ENCODE data around the gene RAET1L. TPM values are rescaled to one million over a fixed set of nuclear protein-coding genes. Genes with fewer than 3 reads are reported as not detected.

Gene RAET1L, protein sequence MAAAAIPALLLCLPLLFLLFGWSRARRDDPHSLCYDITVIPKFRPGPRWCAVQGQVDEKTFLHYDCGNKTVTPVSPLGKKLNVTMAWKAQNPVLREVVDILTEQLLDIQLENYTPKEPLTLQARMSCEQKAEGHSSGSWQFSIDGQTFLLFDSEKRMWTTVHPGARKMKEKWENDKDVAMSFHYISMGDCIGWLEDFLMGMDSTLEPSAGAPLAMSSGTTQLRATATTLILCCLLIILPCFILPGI
- total RNA-seq, result 2.3 and 9.4 TPM in 2 replicates

GRCh38 chr6:150025201-150025917 lies at the start of gene RAET1L:
Gene RAET1L (minus strand): TSS chr6:150025532. CDS start chr6:150025471, 61 bp downstream.

GRCh38 chr6:150068720-150069648 lies 43.7 kb upstream of the RAET1L start, which contains the start of gene ULBP3:
Gene ULBP3 (minus strand): TSS chr6:150069121. CDS start chr6:150069066, 55 bp downstream.

Other genes starting within 250 kb of the RAET1L start
- gene LRP11, start 161.2 kb downstream of the RAET1L start, total RNA-seq, result 160 and 262 TPM in 2 replicates
- 6.0 and 16.4 TPM in 2 replicates for gene RAET1E, start 127.4 kb downstream of the RAET1L start, total RNA-seq
- 19.5 and 41.3 TPM in 2 replicates for gene RAET1G, start 102.4 kb downstream of the RAET1L start, total RNA-seq
- 3.6 and 11.1 TPM in 2 replicates for gene ULBP2, start 83.5 kb downstream of the RAET1L start, total RNA-seq
- gene ULBP1, start 61.6 kb downstream of the RAET1L start, total RNA-seq, result 0.96 and 1.5 TPM in 2 replicates
- 4.0 and 18.3 TPM in 2 replicates for gene ULBP3, start 43.6 kb upstream of the RAET1L start, total RNA-seq
- 89.9 and 169 TPM in 2 replicates for gene PPP1R14C, start 117.5 kb upstream of the RAET1L start, total RNA-seq

All from tracheal epithelial cell (primary cell).